AG04449 (cell line): ENCODE results near the gene HEMK1.

Experiments used
- CTCF ChIA-PET: fragments of 350-600 bp; formaldehyde crosslinking; extraction: SDS; loops from one replicate; lab custom pipeline; 2021; ENCODE audit warnings: antibody characterized with exemption; lab: Yijun Ruan, JAX
- POLR2A ChIA-PET: fragments of 400-600, 350-600 bp; formaldehyde crosslinking; extraction: SDS; loops from one replicate; lab custom pipeline; 2020; ENCODE audit warnings: antibody characterized with exemption, inconsistent platforms; lab: Yijun Ruan, JAX
- DNase-seq: peaks from one replicate; pipeline ENCODE4 v3.0.0-alpha.2; 2010; ENCODE audit warnings: low read depth, low spot score
- H3K4me3 ChIP-seq: 2 replicates; pipeline ENCODE4 v1.5.1; 2011; ENCODE audit warnings: low read depth, mild to moderate bottlenecking, control low read depth, low read length
- TF ChIP-seq, protein P1 (sequence below): IDR thresholded peaks from one replicate; pipeline ENCODE4 v1.5.1; 2011; ENCODE audit warnings: mild to moderate bottlenecking, moderate library complexity, low read length, control low read depth, inconsistent platforms; ENCODE audit not compliant: insufficient read depth; ENCODE audit errors: missing control alignments

HEMK1 gene

GRCh38 chr3:50603261-50604109, 34.2 kb downstream of the HEMK1 start:
- POLR2A ChIA-PET, result no interaction called here
- TF ChIP-seq, protein P1, sequence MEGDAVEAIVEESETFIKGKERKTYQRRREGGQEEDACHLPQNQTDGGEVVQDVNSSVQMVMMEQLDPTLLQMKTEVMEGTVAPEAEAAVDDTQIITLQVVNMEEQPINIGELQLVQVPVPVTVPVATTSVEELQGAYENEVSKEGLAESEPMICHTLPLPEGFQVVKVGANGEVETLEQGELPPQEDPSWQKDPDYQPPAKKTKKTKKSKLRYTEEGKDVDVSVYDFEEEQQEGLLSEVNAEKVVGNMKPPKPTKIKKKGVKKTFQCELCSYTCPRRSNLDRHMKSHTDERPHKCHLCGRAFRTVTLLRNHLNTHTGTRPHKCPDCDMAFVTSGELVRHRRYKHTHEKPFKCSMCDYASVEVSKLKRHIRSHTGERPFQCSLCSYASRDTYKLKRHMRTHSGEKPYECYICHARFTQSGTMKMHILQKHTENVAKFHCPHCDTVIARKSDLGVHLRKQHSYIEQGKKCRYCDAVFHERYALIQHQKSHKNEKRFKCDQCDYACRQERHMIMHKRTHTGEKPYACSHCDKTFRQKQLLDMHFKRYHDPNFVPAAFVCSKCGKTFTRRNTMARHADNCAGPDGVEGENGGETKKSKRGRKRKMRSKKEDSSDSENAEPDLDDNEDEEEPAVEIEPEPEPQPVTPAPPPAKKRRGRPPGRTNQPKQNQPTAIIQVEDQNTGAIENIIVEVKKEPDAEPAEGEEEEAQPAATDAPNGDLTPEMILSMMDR, result no peak
- no peak overlapping the region for H3K4me3 ChIP-seq
- CTCF ChIA-PET, result interaction anchor here (1.3 to 11.2 kb wide), 3 partner anchors 11 to 66 kb away, joined by 3 to 173 read pairs (median 111); partner anchors contain the start of genes C3orf18, CISH, HEMK1 and MAPKAPK3
- DNase-seq, result no peak

DNA sequence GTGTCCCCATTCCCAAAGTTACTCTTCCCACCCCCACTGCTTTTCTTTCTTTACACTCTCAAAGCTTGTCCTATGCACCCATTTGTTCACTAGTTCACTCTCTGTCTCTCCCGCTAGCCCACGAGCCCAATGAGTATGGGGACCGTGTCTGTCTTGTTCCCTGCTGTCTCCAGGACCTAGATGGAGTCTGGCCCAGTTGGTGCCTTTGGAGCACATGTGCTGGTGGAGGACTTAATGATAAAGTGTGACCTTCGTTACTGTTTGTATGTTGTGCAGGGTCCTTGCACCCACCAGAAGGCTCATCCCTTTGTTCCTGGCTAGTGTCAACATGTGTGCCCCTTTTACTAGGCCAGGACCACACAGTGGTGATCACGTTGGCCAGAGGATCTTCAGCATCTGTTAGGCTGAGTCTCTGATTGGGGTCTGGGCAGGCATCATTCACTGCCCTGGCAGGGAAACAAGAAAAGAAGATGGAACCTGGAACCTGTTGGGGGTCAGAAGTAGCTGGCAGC, 34.8 kb downstream of the HEMK1 start:
- H3K4me3 ChIP-seq, result no peak overlapping the region
- DNase-seq, result no peak
- TF ChIP-seq, protein P1, result no peak
- CTCF ChIA-PET, result interaction anchor here (10.4 to 11.2 kb wide), 2 partner anchors 10 to 33 kb away, joined by 111 to 173 read pairs; partner anchors contain the start of genes C3orf18, CISH, HEMK1 and MAPKAPK3
- POLR2A ChIA-PET, result no interaction called here

DNA sequence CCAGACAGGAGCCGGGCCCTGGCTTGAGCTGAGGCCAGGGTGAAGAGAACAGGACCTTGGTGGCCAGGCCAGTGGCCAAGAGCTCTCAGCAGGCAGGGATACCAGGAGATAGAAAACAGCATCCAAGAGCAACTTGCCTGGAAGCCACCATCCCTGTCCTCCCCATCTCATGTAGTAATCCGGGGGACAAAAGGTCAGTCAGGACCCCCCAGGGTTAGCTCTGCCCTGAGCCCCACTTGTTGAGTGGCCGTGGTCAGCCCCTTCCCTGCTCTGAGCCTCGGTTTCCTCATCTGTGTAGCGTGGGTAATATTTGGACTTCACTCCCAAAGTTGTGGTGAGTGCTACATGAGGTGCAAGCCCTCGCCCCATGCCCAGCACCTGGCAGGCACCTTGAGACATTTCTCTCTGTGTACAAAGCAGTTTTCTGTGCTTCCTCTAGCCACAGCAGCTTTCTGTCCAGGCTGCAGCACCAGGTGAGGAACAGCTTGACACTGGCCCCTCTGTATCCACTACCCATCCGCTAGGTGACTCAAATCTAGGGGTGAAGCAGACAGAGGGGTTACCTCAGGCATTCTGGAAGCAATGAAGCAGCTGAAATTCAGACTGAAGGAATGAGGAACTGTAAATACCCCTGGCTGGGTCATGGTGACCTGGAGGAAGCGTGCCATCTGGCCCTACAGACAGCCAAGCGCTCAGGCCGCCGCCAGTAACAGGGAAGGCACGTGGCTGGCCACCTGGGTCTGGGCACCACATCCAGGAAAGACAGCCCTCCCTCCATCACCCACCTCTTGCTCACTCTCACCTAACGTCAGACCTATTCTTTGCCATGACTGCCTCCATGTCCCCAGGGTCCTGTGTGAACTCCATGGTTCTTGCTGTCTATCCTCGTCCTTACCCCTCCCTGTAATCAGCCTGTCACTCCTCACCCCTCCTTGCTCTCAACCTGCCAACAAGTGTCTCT, 35.6 kb downstream of the HEMK1 start:
- TF ChIP-seq, protein P1, result no peak
- DNase-seq, result no peak
- H3K4me3 ChIP-seq, result no peak overlapping the region
- ChIA-PET POLR2A (no interaction called here), CTCF (interaction anchor here (10.4 to 11.2 kb wide), 2 partner anchors 9 to 34 kb away, joined by 111 to 173 read pairs; partner anchors contain the start of genes C3orf18, CISH, HEMK1 and MAPKAPK3)

GRCh38 chr3:50605901-50606326, 36.6 kb downstream of the HEMK1 start:
- TF ChIP-seq, protein P1, result no peak
- DNase-seq, result no peak
- POLR2A ChIA-PET, result no interaction called here
- H3K4me3 ChIP-seq, result no peak overlapping the region
- CTCF ChIA-PET, result interaction anchor here (1.2 to 11.2 kb wide), 3 partner anchors 8 to 64 kb away, joined by 4 to 173 read pairs (median 111); partner anchors contain the start of genes C3orf18, CISH, HEMK1 and MAPKAPK3

- CTCF ChIA-PET, result interaction anchor here (1.2 to 11.2 kb wide), 3 partner anchors 8 to 64 kb away, joined by 4 to 173 read pairs (median 111); partner anchors contain the start of genes C3orf18, CISH, HEMK1 and MAPKAPK3
- POLR2A ChIA-PET, result no interaction called here
- TF ChIP-seq, protein P1, result no peak
- DNase-seq, result no peak
- no peak overlapping the region for H3K4me3 ChIP-seq
Observed at GRCh38 chr3:50606596-50606995, 37.3 kb downstream of the HEMK1 start.
